SK-N-SH (cell line): ENCODE measurements around the gene KCNC2. TPM values are rescaled to one million over a fixed set of nuclear protein-coding genes. Genes with fewer than 3 reads are reported as not detected.
"Not testable (repeated sequence)": the region's sequence is repeated elsewhere in the genome, so short reads cannot be mapped to it uniquely, and the experiment has no call there.

ENCODE experiments used
- CTCF ChIA-PET: fragments of 300-600, 350-600 bp; formaldehyde crosslinking; extraction: SDS; loops from one replicate; lab custom pipeline; 2021; lab: Yijun Ruan, JAX
- POLR2A ChIA-PET: fragments of 350-600 bp; sonication (Branson Sonifier 250); formaldehyde crosslinking; extraction: SDS; loops from one replicate; lab custom pipeline; 2020; ENCODE audit warnings: antibody characterized with exemption, inconsistent platforms; lab: Yijun Ruan, JAX
- DNase-seq: peaks from one replicate; pipeline ENCODE4 v3.0.0; 2012
- H2AFZ ChIP-seq: fragments of 200-600 bp; sonication (generic); 2 replicates; pipeline ENCODE4 v1.8.1; 2016; ENCODE audit warnings: antibody characterized with exemption, mild to moderate bottlenecking, low read depth
- H3F3A ChIP-seq: fragments of 200-600 bp; sonication (generic); replicated peaks from 2 replicates; pipeline ENCODE3; 2016; ENCODE audit warnings: antibody characterized with exemption, mild to moderate bottlenecking; ENCODE audit not compliant: insufficient read depth
- H3K27ac ChIP-seq, 2 experiments: fragments of 200-500 bp in 1 of 2; fragments of 200-600 bp in 1 of 2; sonication (Bioruptor generic) in 1 of 2; sonication (generic), shearing (Covaris generic) in 1 of 2; 2 replicates each; pipeline versions ENCODE4 v1.5.1 to v1.6.1; 2014 to 2016; ENCODE audit warnings: low read depth in 2 of 2, inconsistent platforms in 1 of 2, low read length in 1 of 2, mild to moderate bottlenecking in 1 of 2, mixed read lengths in 1 of 2
- H3K27me3 ChIP-seq: fragments of 200-600 bp; sonication (generic), shearing (Covaris generic); 2 replicates; pipeline ENCODE4 v1.6.1; 2016; ENCODE audit warnings: mixed run types; ENCODE audit not compliant: insufficient read depth
- H3K36me3 ChIP-seq, 2 experiments: fragments of 200-500 bp in 1 of 2; fragments of 200-600 bp in 1 of 2; sonication (Bioruptor generic) in 1 of 2; sonication (generic) in 1 of 2; replicated peaks in 1 of 2; 2 replicates each; pipeline versions ENCODE3 to v1.5.1; 2014 to 2016; ENCODE audit warnings: low read length in 1 of 2, mild to moderate bottlenecking in 1 of 2; ENCODE audit not compliant: insufficient read depth in 2 of 2, control insufficient read depth in 1 of 2
- H3K4me1 ChIP-seq, 2 experiments: fragments of 200-500 bp in 1 of 2; fragments of 200-600 bp in 1 of 2; sonication (Bioruptor generic) in 1 of 2; sonication (generic), shearing (Covaris generic) in 1 of 2; 2 replicates each; pipeline versions ENCODE4 v1.5.1 to v1.6.1; 2014 to 2016; ENCODE audit warnings: low read depth in 1 of 2, low read length in 1 of 2, mixed run types in 1 of 2; ENCODE audit not compliant: insufficient read depth in 2 of 2, control insufficient read depth in 1 of 2
- H3K4me2 ChIP-seq: fragments of 200-600 bp; sonication (generic), shearing (Covaris generic); 2 replicates; pipeline ENCODE4 v1.6.1; 2017; ENCODE audit warnings: mixed run types
- H3K4me3 ChIP-seq, 2 experiments: fragments of 200-500 bp in 1 of 2; fragments of 200-600 bp in 1 of 2; sonication (Bioruptor generic) in 1 of 2; sonication (generic), shearing (Covaris generic) in 1 of 2; 2 replicates each; pipeline versions ENCODE4 v1.5.1 to v1.8.1; 2014 to 2016; ENCODE audit warnings: low read depth in 2 of 2, inconsistent platforms in 1 of 2, low read length in 1 of 2, mild to moderate bottlenecking in 1 of 2, mixed read lengths in 1 of 2, moderate library complexity in 1 of 2
- H3K79me2 ChIP-seq: fragments of 200-600 bp; sonication (generic); 2 replicates; pipeline ENCODE4 v1.8.1; 2017; ENCODE audit warnings: mild to moderate bottlenecking; ENCODE audit not compliant: insufficient read depth
- H3K9ac ChIP-seq: fragments of 200-600 bp; sonication (generic); 2 replicates; pipeline ENCODE4 v1.6.1; 2017; ENCODE audit warnings: mixed run types
- H3K9me2 ChIP-seq: fragments of 200-600 bp; sonication (generic); 2 replicates; pipeline ENCODE4 v1.6.1; 2017; ENCODE audit warnings: mixed run types
- H3K9me3 ChIP-seq: fragments of 200-600 bp; sonication (generic); 2 replicates; pipeline ENCODE4 v1.6.1; 2017; ENCODE audit warnings: mixed run types, mild to moderate bottlenecking, moderate library complexity
- H4K20me1 ChIP-seq: fragments of 200-600 bp; sonication (generic); 2 replicates; pipeline ENCODE4 v1.6.1; 2017; ENCODE audit warnings: mild to moderate bottlenecking, mixed run types; ENCODE audit not compliant: insufficient read depth
- EP300 ChIP-seq, 2 experiments: IDR thresholded peaks; 2 replicates each; pipeline versions ENCODE4 v1.4.0 to v1.6.1; 2012; ENCODE audit warnings: borderline replicate concordance in 1 of 2, low read depth in 1 of 2, low read length in 1 of 2
- FOSL2 ChIP-seq: IDR thresholded peaks from 2 replicates; pipeline ENCODE4 v1.4.0; 2012; ENCODE audit warnings: low read depth, mild to moderate bottlenecking, moderate library complexity, borderline replicate concordance
- FOXJ3 ChIP-seq: sonication (generic); formaldehyde crosslinking; IDR thresholded peaks from 2 replicates; pipeline ENCODE4 v1.5.1; 2020; ENCODE audit warnings: mild to moderate bottlenecking, missing genetic modification reagents
- FOXM1 ChIP-seq: IDR thresholded peaks from 2 replicates; pipeline ENCODE4 v1.4.0; 2012; ENCODE audit warnings: low read depth, mild to moderate bottlenecking
- GATA2 ChIP-seq: sonication (generic); formaldehyde crosslinking; IDR thresholded peaks from 2 replicates; pipeline ENCODE4 v1.5.0; 2020; ENCODE audit warnings: mild to moderate bottlenecking, missing genetic modification reagents
- JUND ChIP-seq: IDR thresholded peaks from 2 replicates; pipeline ENCODE4 v1.4.0; 2012
- MEF2A ChIP-seq: IDR thresholded peaks from 2 replicates; pipeline ENCODE4 v1.4.0; 2012; ENCODE audit warnings: low read depth, borderline replicate concordance
- MXI1 ChIP-seq: IDR thresholded peaks from 2 replicates; pipeline ENCODE4 v1.6.1; 2012; ENCODE audit warnings: mild to moderate bottlenecking, low read depth, low read length, improper control_type of control experiment
- NFIC ChIP-seq: IDR thresholded peaks from 2 replicates; pipeline ENCODE4 v1.4.0; 2012; ENCODE audit warnings: borderline replicate concordance
- NRF1 ChIP-seq: IDR thresholded peaks from 2 replicates; pipeline ENCODE4 v1.6.1; 2012; ENCODE audit warnings: low read depth, mild to moderate bottlenecking, low read length
- RCOR1 ChIP-seq: fragments of 150-350 bp; IDR thresholded peaks from 2 replicates; pipeline ENCODE4 v1.6.1; 2017; ENCODE audit warnings: antibody characterized with exemption, low read length
- RFX5 ChIP-seq: IDR thresholded peaks from 2 replicates; pipeline ENCODE4 v1.6.1; 2012; ENCODE audit warnings: mild to moderate bottlenecking, improper control_type of control experiment, low read length
- RXRA ChIP-seq: IDR thresholded peaks from 2 replicates; pipeline ENCODE4 v1.4.0; 2012; ENCODE audit warnings: low read depth, mild to moderate bottlenecking, borderline replicate concordance
- TEAD4 ChIP-seq: IDR thresholded peaks from 2 replicates; pipeline ENCODE4 v1.4.0; 2012; ENCODE audit warnings: mild to moderate bottlenecking, borderline replicate concordance; ENCODE audit not compliant: insufficient read depth
- YY1 ChIP-seq: IDR thresholded peaks from 2 replicates; pipeline ENCODE4 v1.4.0; 2012; ENCODE audit warnings: low read depth, mild to moderate bottlenecking
- WGBS: methylation state at CpG from one replicate; pipeline ENCODE4 v1.1.6; 2017; ENCODE audit warnings: low lambda C conversion rate; 5-methylcytosine and 5-hydroxymethylcytosine counted together
- polyA plus RNA-seq, 3 experiments: library from polyadenylated mRNA; depleted of rRNA; stranded (reverse); fragments of >200 nt; gene quantifications; 2 replicates each; pipeline ENCODE4 v1.2.3, GENCODE V29; 2012
- TF ChIP-seq, protein P1 (sequence below): fragments of 150-350 bp; IDR thresholded peaks from 2 replicates; pipeline ENCODE4 v1.6.1; 2016; ENCODE audit warnings: mild to moderate bottlenecking, low read depth, low read length
- TF ChIP-seq, protein P2 (sequence below): fragments of 200-600 bp; sonication (generic); IDR thresholded peaks from 2 replicates; pipeline ENCODE4 v1.6.1; 2017; ENCODE audit warnings: antibody characterized with exemption, mild to moderate bottlenecking, moderate library complexity
- TF ChIP-seq, protein P3 (sequence below): IDR thresholded peaks from 2 replicates; pipeline ENCODE4 v1.6.1; 2012; ENCODE audit warnings: mild to moderate bottlenecking, low read depth, low read length, moderate library complexity
- TF ChIP-seq, protein P4 (sequence below): IDR thresholded peaks from 2 replicates; pipeline ENCODE4 v1.4.0; 2012; ENCODE audit warnings: low read depth, borderline replicate concordance

Gene KCNC2
- polyA plus RNA-seq, 1 of the 3 experiments (the other 2 are of a cell fraction), result not detected

DNA sequence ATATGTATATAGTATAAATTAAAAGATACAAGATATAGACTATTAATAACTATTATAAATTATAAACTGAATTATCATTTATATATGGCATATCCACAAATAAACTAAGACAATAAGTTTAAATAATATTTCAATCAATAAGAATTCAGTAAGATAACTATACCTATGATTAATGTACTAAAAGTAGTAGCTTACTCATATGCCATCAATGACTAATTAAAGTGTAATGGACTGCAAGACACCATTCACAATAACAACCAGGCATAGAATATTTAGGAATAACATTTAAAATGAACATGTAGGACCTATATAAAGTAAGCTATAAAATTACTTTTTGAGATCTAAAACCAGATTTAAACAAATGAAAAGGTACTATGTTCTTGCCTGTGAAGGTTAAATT, 18.8 kb downstream of the KCNC2 start:
- Histone ChIP-seq H2AFZ (no peak overlapping the region), H3K9me3 (no peaks in the 10 kb centered on the region), H3F3A (no peaks in the 10 kb centered on the region), H3K4me1 (no peaks in the 10 kb centered on the region), H3K4me3 (no peak overlapping the region)
- DNase-seq, result no peak
- no peak for TF ChIP-seq FOXM1
- TF ChIP-seq, protein P1, sequence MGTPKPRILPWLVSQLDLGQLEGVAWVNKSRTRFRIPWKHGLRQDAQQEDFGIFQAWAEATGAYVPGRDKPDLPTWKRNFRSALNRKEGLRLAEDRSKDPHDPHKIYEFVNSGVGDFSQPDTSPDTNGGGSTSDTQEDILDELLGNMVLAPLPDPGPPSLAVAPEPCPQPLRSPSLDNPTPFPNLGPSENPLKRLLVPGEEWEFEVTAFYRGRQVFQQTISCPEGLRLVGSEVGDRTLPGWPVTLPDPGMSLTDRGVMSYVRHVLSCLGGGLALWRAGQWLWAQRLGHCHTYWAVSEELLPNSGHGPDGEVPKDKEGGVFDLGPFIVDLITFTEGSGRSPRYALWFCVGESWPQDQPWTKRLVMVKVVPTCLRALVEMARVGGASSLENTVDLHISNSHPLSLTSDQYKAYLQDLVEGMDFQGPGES, result no peak
- TF ChIP-seq FOSL2, result no peak
- TF ChIP-seq RCOR1, result no peak
- TF ChIP-seq, protein P2, sequence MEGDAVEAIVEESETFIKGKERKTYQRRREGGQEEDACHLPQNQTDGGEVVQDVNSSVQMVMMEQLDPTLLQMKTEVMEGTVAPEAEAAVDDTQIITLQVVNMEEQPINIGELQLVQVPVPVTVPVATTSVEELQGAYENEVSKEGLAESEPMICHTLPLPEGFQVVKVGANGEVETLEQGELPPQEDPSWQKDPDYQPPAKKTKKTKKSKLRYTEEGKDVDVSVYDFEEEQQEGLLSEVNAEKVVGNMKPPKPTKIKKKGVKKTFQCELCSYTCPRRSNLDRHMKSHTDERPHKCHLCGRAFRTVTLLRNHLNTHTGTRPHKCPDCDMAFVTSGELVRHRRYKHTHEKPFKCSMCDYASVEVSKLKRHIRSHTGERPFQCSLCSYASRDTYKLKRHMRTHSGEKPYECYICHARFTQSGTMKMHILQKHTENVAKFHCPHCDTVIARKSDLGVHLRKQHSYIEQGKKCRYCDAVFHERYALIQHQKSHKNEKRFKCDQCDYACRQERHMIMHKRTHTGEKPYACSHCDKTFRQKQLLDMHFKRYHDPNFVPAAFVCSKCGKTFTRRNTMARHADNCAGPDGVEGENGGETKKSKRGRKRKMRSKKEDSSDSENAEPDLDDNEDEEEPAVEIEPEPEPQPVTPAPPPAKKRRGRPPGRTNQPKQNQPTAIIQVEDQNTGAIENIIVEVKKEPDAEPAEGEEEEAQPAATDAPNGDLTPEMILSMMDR, result no peak
- no peak for TF ChIP-seq EP300 (IDR thresholded peaks at IDR 0.05; ENCODE audit: borderline replicate concordance in 1 of 2, low read depth in 1 of 2, low read length in 1 of 2)
- TF ChIP-seq NFIC, result no peak
- TF ChIP-seq RXRA, result no peak
- no peak for TF ChIP-seq NRF1
- TF ChIP-seq RFX5, result no peak
- no peak for TF ChIP-seq TEAD4
- TF ChIP-seq, protein P3, sequence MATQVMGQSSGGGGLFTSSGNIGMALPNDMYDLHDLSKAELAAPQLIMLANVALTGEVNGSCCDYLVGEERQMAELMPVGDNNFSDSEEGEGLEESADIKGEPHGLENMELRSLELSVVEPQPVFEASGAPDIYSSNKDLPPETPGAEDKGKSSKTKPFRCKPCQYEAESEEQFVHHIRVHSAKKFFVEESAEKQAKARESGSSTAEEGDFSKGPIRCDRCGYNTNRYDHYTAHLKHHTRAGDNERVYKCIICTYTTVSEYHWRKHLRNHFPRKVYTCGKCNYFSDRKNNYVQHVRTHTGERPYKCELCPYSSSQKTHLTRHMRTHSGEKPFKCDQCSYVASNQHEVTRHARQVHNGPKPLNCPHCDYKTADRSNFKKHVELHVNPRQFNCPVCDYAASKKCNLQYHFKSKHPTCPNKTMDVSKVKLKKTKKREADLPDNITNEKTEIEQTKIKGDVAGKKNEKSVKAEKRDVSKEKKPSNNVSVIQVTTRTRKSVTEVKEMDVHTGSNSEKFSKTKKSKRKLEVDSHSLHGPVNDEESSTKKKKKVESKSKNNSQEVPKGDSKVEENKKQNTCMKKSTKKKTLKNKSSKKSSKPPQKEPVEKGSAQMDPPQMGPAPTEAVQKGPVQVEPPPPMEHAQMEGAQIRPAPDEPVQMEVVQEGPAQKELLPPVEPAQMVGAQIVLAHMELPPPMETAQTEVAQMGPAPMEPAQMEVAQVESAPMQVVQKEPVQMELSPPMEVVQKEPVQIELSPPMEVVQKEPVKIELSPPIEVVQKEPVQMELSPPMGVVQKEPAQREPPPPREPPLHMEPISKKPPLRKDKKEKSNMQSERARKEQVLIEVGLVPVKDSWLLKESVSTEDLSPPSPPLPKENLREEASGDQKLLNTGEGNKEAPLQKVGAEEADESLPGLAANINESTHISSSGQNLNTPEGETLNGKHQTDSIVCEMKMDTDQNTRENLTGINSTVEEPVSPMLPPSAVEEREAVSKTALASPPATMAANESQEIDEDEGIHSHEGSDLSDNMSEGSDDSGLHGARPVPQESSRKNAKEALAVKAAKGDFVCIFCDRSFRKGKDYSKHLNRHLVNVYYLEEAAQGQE, result no peak
- TF ChIP-seq GATA2, result no peak
- TF ChIP-seq YY1, result no peak
- no peak for TF ChIP-seq JUND
- no peak for TF ChIP-seq FOXJ3 (CRISPR knock-in tag)
- no peak for TF ChIP-seq MXI1
- no peak for TF ChIP-seq MEF2A
- TF ChIP-seq, protein P4, sequence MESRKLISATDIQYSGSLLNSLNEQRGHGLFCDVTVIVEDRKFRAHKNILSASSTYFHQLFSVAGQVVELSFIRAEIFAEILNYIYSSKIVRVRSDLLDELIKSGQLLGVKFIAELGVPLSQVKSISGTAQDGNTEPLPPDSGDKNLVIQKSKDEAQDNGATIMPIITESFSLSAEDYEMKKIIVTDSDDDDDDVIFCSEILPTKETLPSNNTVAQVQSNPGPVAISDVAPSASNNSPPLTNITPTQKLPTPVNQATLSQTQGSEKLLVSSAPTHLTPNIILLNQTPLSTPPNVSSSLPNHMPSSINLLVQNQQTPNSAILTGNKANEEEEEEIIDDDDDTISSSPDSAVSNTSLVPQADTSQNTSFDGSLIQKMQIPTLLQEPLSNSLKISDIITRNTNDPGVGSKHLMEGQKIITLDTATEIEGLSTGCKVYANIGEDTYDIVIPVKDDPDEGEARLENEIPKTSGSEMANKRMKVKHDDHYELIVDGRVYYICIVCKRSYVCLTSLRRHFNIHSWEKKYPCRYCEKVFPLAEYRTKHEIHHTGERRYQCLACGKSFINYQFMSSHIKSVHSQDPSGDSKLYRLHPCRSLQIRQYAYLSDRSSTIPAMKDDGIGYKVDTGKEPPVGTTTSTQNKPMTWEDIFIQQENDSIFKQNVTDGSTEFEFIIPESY, result no peak
- TF ChIP-seq, all 33 proteins: peak for 0
- Histone ChIP-seq H3K27ac (no peak overlapping the region), H3K9me2 (no peaks in the 10 kb centered on the region), H3K36me3 (no peaks in the 10 kb centered on the region), H4K20me1 (no peaks in the 10 kb centered on the region), H3K4me2 (no peak overlapping the region), H3K9ac (no peak overlapping the region), H3K79me2 (no peaks in the 10 kb centered on the region), H3K27me3 (no peaks in the 10 kb centered on the region; the same call in 1 of the 2 replicates)
- CTCF ChIA-PET, result no interaction called here
- POLR2A ChIA-PET, result no interaction called here

DNA sequence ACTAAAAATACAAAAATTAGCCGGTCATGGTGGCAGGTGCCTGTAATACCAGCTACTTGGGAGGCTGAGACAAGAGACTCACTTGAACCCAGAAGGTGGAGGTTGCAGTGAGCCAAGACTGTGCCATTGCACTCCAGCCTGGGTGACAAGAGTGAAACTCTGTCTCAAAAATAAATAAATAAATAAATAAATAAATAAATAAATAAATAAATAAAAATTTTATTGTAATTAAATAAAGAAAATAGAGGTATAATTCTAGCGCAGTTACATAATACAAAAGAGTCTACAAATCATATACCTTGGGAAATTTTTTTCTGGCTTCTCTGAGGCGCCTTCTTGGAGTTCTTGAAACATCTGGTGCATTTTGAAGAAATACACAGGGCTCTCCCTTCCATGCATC, 23.8 kb downstream of the KCNC2 start:
- H3K36me3 ChIP-seq, DNase-seq, H3K27me3 ChIP-seq, H3K9ac ChIP-seq, H4K20me1 ChIP-seq, H3K4me3 ChIP-seq, H3K27ac ChIP-seq, H3K9me3 ChIP-seq, H3K79me2 ChIP-seq, H3K4me2 ChIP-seq, POLR2A ChIA-PET, H2AFZ ChIP-seq, H3F3A ChIP-seq, CTCF ChIA-PET, H3K4me1 ChIP-seq, H3K9me2 ChIP-seq: not testable (repeated sequence)
- WGBS, result 17% methylated on average over 3 of the region's 3 CpGs
